Stimulated activated CD8-positive, alpha-beta memory T cell treated with anti-CD3 and anti-CD28 coated beads, Interleukin-12 subunit alpha, Interleukin-12 subunit beta, amount 100 ng/mL, for 4 hours (primary cell): Measurements from ENCODE around the gene SPART.
"Not testable (repeated sequence)": the region's sequence is repeated elsewhere in the genome, so short reads cannot be mapped to it uniquely, and the experiment has no call there.

Experiments
- DNase-seq: peaks from one replicate; pipeline ENCODE4 v3.0.0-alpha.2; 2020; ENCODE audit warnings: low read depth

SPART gene

GRCh38 chr13:36353001-36353400 is 6.8 kb upstream of the SPART start:
- DNase-seq = no peak

GRCh38 chr13:36352350-36352749 is 6.2 kb upstream of the SPART start:
- no peak for DNase-seq

- DNase-seq = no peak
Measured at GRCh38 chr13:36347531-36348210, 1.5 kb upstream of the SPART start.

GRCh38 chr13:36345438-36346221 is 564 bp downstream of the SPART start:
- peak; percentile 8 for DNase-seq

- DNase-seq = no peak
Measured at GRCh38 chr13:36344886-36345437, 1.2 kb downstream of the SPART start.

- no peak for DNase-seq
Measured at GRCh38 chr13:36344173-36344572, 2.0 kb downstream of the SPART start.

GRCh38 chr13:36343766-36344165 is 2.4 kb downstream of the SPART start:
- DNase-seq = no peak

- no peak for DNase-seq
Measured at GRCh38 chr13:36342715-36343114, 3.5 kb downstream of the SPART start.

- no peak for DNase-seq
Measured at GRCh38 chr13:36341718-36342117, 4.5 kb downstream of the SPART start.

- DNase-seq = no peak
Measured at GRCh38 chr13:36339600-36340155, 6.5 kb downstream of the SPART start.

GRCh38 chr13:36337938-36338641 is 8.1 kb downstream of the SPART start:
- DNase-seq = no peak

- no peak for DNase-seq
Measured at GRCh38 chr13:36332986-36333385, 13.2 kb downstream of the SPART start.

GRCh38 chr13:36332255-36332654 is 13.9 kb downstream of the SPART start:
- not testable (repeated sequence) for DNase-seq

GRCh38 chr13:36331280-36331679 is 14.9 kb downstream of the SPART start:
- DNase-seq = no peak

GRCh38 chr13:36329361-36329760 is 16.8 kb downstream of the SPART start:
- DNase-seq = no peak

- DNase-seq = no peak
Measured at GRCh38 chr13:36328821-36329220, 17.4 kb downstream of the SPART start.

- DNase-seq = no peak
Measured at GRCh38 chr13:36325912-36326311, 20.3 kb downstream of the SPART start.

- not testable (repeated sequence) for DNase-seq
Measured at GRCh38 chr13:36324881-36325280, 21.3 kb downstream of the SPART start.

- DNase-seq = no peak
Measured at GRCh38 chr13:36323951-36324566, 22.1 kb downstream of the SPART start.

GRCh38 chr13:36323408-36323807 is 22.8 kb downstream of the SPART start:
- no peak for DNase-seq

- DNase-seq = not testable (repeated sequence)
Measured at GRCh38 chr13:36319793-36320192, 26.4 kb downstream of the SPART start.
